Lower leg skin (tissue), 4 donors: Measurements from ENCODE around the gene MMP11. TPM values are rescaled to one million over a fixed set of nuclear protein-coding genes. Genes with fewer than 3 reads are reported as not detected.

Source experiments
- DNase-seq, 2 donors: peaks; one replicate each; pipeline ENCODE4 v3.0.0-alpha.2; 2019; ENCODE audit warnings: low spot score in 2 of 2
- H3K4me3 ChIP-seq: fragments of 200-600 bp; sonication (generic); 2 replicates; pipeline ENCODE4 v1.5.1; 2017; ENCODE audit warnings: mild to moderate bottlenecking, low read depth; ENCODE audit not compliant: poor library complexity, severe bottlenecking
- CTCF ChIP-seq, 3 donors: fragments of 450-650 bp; IDR thresholded peaks; one replicate each; pipeline ENCODE4 v1.5.1; 2016; ENCODE audit warnings: antibody characterized with exemption in 3 of 3, mild to moderate bottlenecking in 3 of 3, moderate library complexity in 2 of 3
- POLR2A ChIP-seq, 2 donors: fragments of 450-650 bp; IDR thresholded peaks; one replicate each; pipeline ENCODE4 v1.6.1; 2016 to 2017; ENCODE audit warnings: antibody characterized with exemption in 2 of 2, mild to moderate bottlenecking in 1 of 2, moderate library complexity in 1 of 2
- WGBS, 2 donors: methylation state at CpG; one replicate each; pipeline ENCODE4 v1.1.5; 2018; 5-methylcytosine and 5-hydroxymethylcytosine counted together
- intact Hi-C: fragments of 100-400 bp; cut with DNase I; formaldehyde crosslinking; loops from one replicate; pipeline ENCODE4 v1.15.0; 2023; ENCODE audit warnings: low total_unique reads
- total RNA-seq, 4 donors: library from RNA; depleted of rRNA; stranded (reverse); fragments of >200 nt; gene quantifications; one replicate each; pipeline ENCODE4 v1.1.0, GENCODE V29; 2016

Gene MMP11
- total RNA-seq, 4 donors from 2014 or later, result 0.51 to 2.7 (median 1.9) TPM

GRCh38 chr22:23751441-23751996, 21.1 kb upstream of the MMP11 start:
- TF ChIP-seq CTCF (IDR thresholded peaks at IDR 0.05) (no peak), POLR2A (IDR thresholded peaks at IDR 0.05) (no peak)
- WGBS, 2 donors, result 16 to 20% methylated on average over 15 to 22 of the region's 22 CpGs
- H3K4me3 ChIP-seq, result peak overlapping the region; percentile 47
- intact Hi-C loops, result no loop called here
- DNase-seq, result no peak

GRCh38 chr22:23752090-23752691, 20.5 kb upstream of the MMP11 start:
- no peak for TF ChIP-seq CTCF (IDR thresholded peaks at IDR 0.05)
- TF ChIP-seq POLR2A (IDR thresholded peaks at IDR 0.05), result no peak
- no peak overlapping the region for H3K4me3 ChIP-seq
- WGBS, 2 donors, result 88 to 89% methylated on average over 9 of the region's 9 CpGs
- DNase-seq, result no peak
- intact Hi-C loops, result no loop called here

- H3K4me3 ChIP-seq, result no peak overlapping the region
- DNase-seq, result no peak
- WGBS, 2 donors, result 92 to 96% methylated on average over 16 of the region's 16 CpGs
- intact Hi-C loops, result no loop called here
- TF ChIP-seq CTCF (IDR thresholded peaks at IDR 0.05), result no peak
- no peak for TF ChIP-seq POLR2A (IDR thresholded peaks at IDR 0.05)
These were observed 19.9 kb upstream of the MMP11 start for GRCh38 chr22:23752750-23753149.

- DNase-seq, result no peak
- TF ChIP-seq POLR2A (IDR thresholded peaks at IDR 0.05), result no peak
- no peak for TF ChIP-seq CTCF (IDR thresholded peaks at IDR 0.05)
- WGBS, 2 donors, result 79 to 80% methylated on average over 2 of the region's 2 CpGs
- intact Hi-C loops, result no loop called here
- no peak overlapping the region for H3K4me3 ChIP-seq
These were observed 19.3 kb upstream of the MMP11 start for GRCh38 chr22:23753385-23753784.

- DNase-seq, result no peak
- intact Hi-C loops, result no loop called here
- TF ChIP-seq CTCF (IDR thresholded peaks at IDR 0.05) (no peak), POLR2A (IDR thresholded peaks at IDR 0.05) (no peak)
- H3K4me3 ChIP-seq, result no peak within 1 kb of the TSS
- 89 to 93% methylated on average over 14 of the region's 14 CpGs for WGBS, 2 donors
These were observed 18.3 kb upstream of the MMP11 start, which contains the start of gene VPREB3 for GRCh38 chr22:23754220-23754919. Gene VPREB3 (minus strand): TSS chr22:23754425. CDS start chr22:23754363, 62 bp downstream.
